CD4-positive, alpha-beta T cell treated with Interleukin-15 for 4 hours (primary cell): Measurements from ENCODE around the gene STX10.

Experiments used
- DNase-seq: peaks from one replicate; pipeline ENCODE4 v3.0.0-alpha.2; 2020; ENCODE audit warnings: low spot score

The STX10 gene

GRCh38 chr19:13139633-13140311 lies 10.4 kb downstream of the STX10 start:
- DNase-seq: no peak

GRCh38 chr19:13138916-13139198 lies 11.3 kb downstream of the STX10 start:
- no peak for DNase-seq

GRCh38 chr19:13138171-13138915 lies 11.8 kb downstream of the STX10 start:
- DNase-seq: no peak

GRCh38 chr19:13137290-13137794 lies 12.8 kb downstream of the STX10 start:
- no peak for DNase-seq

- no peak for DNase-seq
These were observed 14.8 kb downstream of the STX10 start for GRCh38 chr19:13135068-13136062.

- no peak for DNase-seq
These were observed 15.5 kb downstream of the STX10 start for GRCh38 chr19:13134626-13135025.

- DNase-seq: no peak
These were observed 16.8 kb downstream of the STX10 start for GRCh38 chr19:13133241-13133870.

GRCh38 chr19:13132471-13133180 lies 17.5 kb downstream of the STX10 start:
- peak; percentile 70 for DNase-seq

- DNase-seq: no peak
These were observed 19.2 kb downstream of the STX10 start for GRCh38 chr19:13130886-13131490.

- no peak for DNase-seq
These were observed 20.8 kb downstream of the STX10 start for GRCh38 chr19:13129384-13129783.

- no peak for DNase-seq
These were observed 21.6 kb downstream of the STX10 start for GRCh38 chr19:13128583-13128982.

- DNase-seq: no peak
These were observed 22.2 kb downstream of the STX10 start for GRCh38 chr19:13127811-13128575.

GRCh38 chr19:13127051-13127450 lies 23.1 kb downstream of the STX10 start:
- DNase-seq: no peak

GRCh38 chr19:13122980-13123957 lies 26.9 kb downstream of the STX10 start:
- no peak for DNase-seq

GRCh38 chr19:13122275-13122878 lies 27.8 kb downstream of the STX10 start:
- DNase-seq: no peak

GRCh38 chr19:13121551-13122274 lies 28.5 kb downstream of the STX10 start:
- no peak for DNase-seq

- no peak for DNase-seq
These were observed 29.4 kb downstream of the STX10 start for GRCh38 chr19:13120817-13121216.

- DNase-seq: no peak
These were observed 30.1 kb downstream of the STX10 start for GRCh38 chr19:13120031-13120430.
